Neutrophil (primary cell): ENCODE results near the gene HMGB1.

Source experiments
- H3K27ac ChIP-seq: fragments of 200-600 bp; sonication (generic); 2 replicates; pipeline ENCODE4 v1.5.1; 2016; ENCODE audit warnings: mild to moderate bottlenecking, moderate library complexity
- H3K27me3 ChIP-seq: fragments of 200-600 bp; sonication (generic); 2 replicates; pipeline ENCODE4 v1.6.0; 2016; ENCODE audit warnings: mild to moderate bottlenecking
- H3K36me3 ChIP-seq: fragments of 200-600 bp; sonication (generic); 2 replicates; pipeline ENCODE4 v1.5.1; 2017
- H3K4me1 ChIP-seq, 2 experiments: fragments of 200-600 bp in 1 of 2; sonication (generic) in 1 of 2; 1 replicate in 1 of 2; 2 replicates in 1 of 2; pipeline versions ENCODE4 v1.5.1 to v1.6.1; 2013 to 2016; ENCODE audit warnings: low read depth in 1 of 2, low read length in 1 of 2, mild to moderate bottlenecking in 1 of 2, moderate library complexity in 1 of 2; ENCODE audit not compliant: control insufficient read depth in 1 of 2, insufficient read depth in 1 of 2
- H3K4me3 ChIP-seq, 2 experiments: fragments of 200-600 bp in 1 of 2; sonication (generic) in 1 of 2; 1 replicate in 1 of 2; 2 replicates in 1 of 2; pipeline ENCODE4 v1.5.1; 2013 to 2016; ENCODE audit warnings: low read depth in 1 of 2, low read length in 1 of 2, mild to moderate bottlenecking in 1 of 2, moderate library complexity in 1 of 2
- H3K9me3 ChIP-seq: fragments of 200-600 bp; sonication (generic); 2 replicates; pipeline ENCODE4 v1.5.1; 2016
- TF ChIP-seq, protein P1 (sequence below): fragments of 200-600 bp; sonication (generic); IDR thresholded peaks from 2 replicates; pipeline ENCODE4 v1.5.1; 2016; ENCODE audit warnings: antibody characterized with exemption

Gene HMGB1

DNA sequence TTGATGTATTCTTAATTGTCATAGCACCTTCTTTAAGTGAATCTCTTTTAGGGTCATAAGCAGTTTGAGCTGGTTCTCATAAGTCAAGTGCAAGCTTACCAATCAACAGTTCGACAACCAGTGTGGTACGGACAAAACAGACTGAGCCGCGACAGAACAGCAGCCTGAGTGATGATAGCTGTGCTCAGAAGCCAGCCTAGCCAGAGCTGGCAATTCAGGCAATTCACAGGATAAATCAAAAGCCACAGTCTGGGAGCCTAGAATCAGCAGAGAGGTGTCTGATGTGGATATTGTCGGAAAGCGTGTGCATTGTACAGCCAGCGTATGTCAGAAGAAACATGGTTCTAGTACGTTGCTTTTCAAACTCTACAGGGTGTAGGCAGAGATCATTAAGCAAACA, 28.6 kb downstream of the HMGB1 start:
- Histone ChIP-seq H3K9me3 (no peaks in the 10 kb centered on the region), H3K4me1 (no peaks in the 10 kb centered on the region)
- TF ChIP-seq, protein P1, sequence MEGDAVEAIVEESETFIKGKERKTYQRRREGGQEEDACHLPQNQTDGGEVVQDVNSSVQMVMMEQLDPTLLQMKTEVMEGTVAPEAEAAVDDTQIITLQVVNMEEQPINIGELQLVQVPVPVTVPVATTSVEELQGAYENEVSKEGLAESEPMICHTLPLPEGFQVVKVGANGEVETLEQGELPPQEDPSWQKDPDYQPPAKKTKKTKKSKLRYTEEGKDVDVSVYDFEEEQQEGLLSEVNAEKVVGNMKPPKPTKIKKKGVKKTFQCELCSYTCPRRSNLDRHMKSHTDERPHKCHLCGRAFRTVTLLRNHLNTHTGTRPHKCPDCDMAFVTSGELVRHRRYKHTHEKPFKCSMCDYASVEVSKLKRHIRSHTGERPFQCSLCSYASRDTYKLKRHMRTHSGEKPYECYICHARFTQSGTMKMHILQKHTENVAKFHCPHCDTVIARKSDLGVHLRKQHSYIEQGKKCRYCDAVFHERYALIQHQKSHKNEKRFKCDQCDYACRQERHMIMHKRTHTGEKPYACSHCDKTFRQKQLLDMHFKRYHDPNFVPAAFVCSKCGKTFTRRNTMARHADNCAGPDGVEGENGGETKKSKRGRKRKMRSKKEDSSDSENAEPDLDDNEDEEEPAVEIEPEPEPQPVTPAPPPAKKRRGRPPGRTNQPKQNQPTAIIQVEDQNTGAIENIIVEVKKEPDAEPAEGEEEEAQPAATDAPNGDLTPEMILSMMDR, result no peak

DNA sequence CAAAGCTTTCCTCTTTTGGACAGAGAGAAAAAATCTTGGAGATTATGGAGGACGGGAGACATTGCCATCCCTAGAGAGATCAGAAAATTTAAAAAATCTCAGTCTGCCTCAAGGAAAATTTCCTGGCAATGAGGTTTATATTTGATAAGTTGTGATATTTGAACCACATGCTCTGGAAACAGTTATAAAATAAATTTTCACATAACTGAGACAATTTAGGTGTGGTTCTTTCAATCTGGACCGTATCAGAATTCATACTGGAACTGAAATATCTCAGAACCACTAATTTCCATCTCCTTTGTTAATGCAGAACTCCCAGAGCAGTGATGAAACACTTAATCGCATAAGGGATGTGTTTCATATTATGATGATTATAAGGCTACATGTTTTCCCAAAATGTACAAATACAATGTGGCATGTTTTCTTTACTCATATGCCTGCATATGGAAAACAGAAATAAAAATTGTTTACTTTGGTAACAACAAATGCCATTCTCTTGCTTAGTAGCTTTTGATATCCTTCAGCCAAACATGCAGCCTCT, 29.8 kb downstream of the HMGB1 start:
- Histone ChIP-seq H3K9me3 (no peaks in the 10 kb centered on the region), H3K4me3 (no peak overlapping the region), H3K4me1 (no peaks in the 10 kb centered on the region), H3K36me3 (no peaks in the 10 kb centered on the region), H3K27ac (no peak overlapping the region), H3K27me3 (no peaks in the 10 kb centered on the region)
- TF ChIP-seq, protein P1, result no peak

More for the DNA sequence above, 28.6 kb downstream of the HMGB1 start:
- no peak overlapping the region for H3K27ac ChIP-seq
- H3K4me3 ChIP-seq, result no peak overlapping the region
- H3K27me3 ChIP-seq, result no peaks in the 10 kb centered on the region
- H3K36me3 ChIP-seq, result no peaks in the 10 kb centered on the region

DNA sequence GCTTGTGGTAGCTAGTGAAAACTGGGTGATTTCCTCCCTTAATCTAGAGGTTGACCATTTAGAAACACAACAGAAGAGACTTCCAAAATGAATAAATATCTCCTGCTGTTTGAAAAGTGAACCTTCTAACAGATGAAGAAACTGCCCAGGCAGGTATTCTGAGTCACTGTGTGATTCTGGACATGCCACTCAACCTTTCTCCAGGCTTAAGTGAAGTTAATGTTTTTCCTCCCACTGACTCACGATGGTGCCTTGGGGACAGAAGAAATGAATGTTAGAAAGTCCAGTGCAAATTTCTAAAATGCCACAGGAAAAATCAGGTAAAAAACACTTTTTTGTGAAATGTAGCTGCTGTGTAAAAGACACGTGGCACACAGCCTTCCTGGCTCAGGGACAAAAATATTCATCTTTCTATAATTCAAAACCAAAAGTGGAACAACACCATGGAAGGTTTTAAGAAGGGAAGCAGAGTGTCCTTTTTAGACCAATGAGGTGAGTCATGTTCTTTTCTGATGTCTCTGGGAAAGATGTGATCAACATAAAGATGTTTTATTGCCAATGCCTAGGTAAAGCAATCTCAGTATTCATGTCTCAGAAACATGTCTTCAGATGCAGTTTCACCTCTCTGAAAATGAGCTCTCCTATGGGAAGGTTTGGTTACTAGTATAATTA, 34.3 kb downstream of the HMGB1 start:
- Histone ChIP-seq H3K9me3 (no peaks in the 10 kb centered on the region), H3K4me1 (no peaks in the 10 kb centered on the region), H3K27me3 (no peaks in the 10 kb centered on the region), H3K27ac (no peak overlapping the region), H3K4me3 (no peak overlapping the region), H3K36me3 (no peaks in the 10 kb centered on the region)
- TF ChIP-seq, protein P1, result no peak

DNA sequence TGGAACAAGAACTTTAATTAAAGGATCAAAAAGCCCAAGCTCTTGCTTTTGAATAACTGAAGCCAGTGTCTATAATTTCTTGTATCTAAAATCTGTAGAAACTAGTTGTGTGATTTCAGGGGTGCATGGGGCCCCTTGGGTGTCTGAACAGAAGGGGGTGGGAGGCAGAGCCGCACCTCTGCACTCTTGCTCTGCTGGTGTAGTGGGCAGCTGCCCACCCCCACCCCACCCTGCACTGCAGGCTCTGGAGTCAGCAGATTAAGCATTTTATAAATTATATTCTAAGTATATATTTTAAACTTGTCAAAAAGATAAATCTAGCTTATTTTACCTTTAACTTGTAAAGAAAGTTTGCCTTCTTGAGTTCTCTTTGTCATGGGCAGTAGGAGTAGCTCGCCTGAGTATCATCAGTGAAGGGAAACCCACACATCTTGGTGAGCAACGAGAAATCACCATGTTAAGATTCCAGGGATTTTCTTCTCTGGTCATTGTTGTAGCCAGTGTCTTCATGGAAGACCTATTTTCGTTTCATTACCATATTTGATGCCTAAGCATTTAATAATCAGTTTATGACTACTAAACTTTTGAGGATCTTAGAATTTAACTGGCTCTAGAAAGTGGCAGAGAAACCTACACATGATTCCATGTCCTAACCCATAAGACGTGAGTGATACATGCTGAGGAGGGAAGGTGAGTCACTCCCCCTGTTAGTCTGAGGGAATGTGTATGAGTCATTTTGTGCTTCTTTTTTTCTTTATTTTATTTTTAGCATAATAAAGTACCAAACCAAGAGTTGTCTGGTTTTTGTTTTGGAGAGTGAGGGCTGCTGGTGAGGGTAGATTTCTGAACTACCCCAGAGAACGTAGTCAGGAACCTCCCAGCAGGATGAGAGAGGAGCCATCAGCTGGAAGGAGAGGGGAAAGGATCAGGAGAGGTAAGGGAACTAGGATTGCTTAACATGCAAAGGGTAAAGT, 35.7 kb downstream of the HMGB1 start:
- Histone ChIP-seq H3K36me3 (no peaks in the 10 kb centered on the region), H3K4me1 (no peaks in the 10 kb centered on the region), H3K9me3 (no peaks in the 10 kb centered on the region), H3K27me3 (no peaks in the 10 kb centered on the region), H3K4me3 (no peak overlapping the region), H3K27ac (no peak overlapping the region)
- TF ChIP-seq, protein P1, result no peak

DNA sequence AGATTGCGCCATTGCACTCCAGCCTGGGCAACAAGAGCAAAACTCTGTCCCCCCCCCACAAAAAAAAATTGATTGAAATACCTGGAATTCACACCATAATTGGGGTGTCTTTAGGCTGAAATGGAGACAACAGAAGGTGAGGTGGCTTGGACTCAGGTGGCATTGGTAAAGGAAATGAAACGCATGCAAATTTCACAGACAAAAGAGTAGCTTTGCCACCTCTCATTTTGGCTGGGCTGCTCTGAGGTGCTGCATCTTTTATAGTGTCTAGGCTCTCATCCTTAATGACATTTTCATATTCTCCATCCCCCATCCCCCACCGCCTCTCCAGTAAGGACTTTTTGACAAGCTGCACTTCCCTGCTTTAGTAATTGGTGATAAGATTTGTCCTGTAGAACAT, 36.5 kb downstream of the HMGB1 start:
- TF ChIP-seq, protein P1, result no peak
- no peak overlapping the region for H3K27ac ChIP-seq
- H3K4me3 ChIP-seq, result no peak overlapping the region
- H3K27me3 ChIP-seq, result no peaks in the 10 kb centered on the region
- no peaks in the 10 kb centered on the region for H3K9me3 ChIP-seq
- no peaks in the 10 kb centered on the region for H3K36me3 ChIP-seq
- no peaks in the 10 kb centered on the region for H3K4me1 ChIP-seq
